H9 (cell line): ENCODE results near the gene NBEA. TPM values are rescaled to one million over a fixed set of nuclear protein-coding genes. Genes with fewer than 3 reads are reported as not detected.

ENCODE experiments used
- DNase-seq: peaks from one replicate; pipeline ENCODE4 v3.0.0-alpha.2; 2017
- H2AFZ ChIP-seq: one replicate; pipeline ENCODE4 v1.6.1; 2013; ENCODE audit warnings: mild to moderate bottlenecking, low read length, control low read depth, moderate library complexity
- H2AK5ac ChIP-seq: 2 replicates; pipeline ENCODE4 v1.6.1; 2013; ENCODE audit warnings: low read length, control low read depth, mixed read lengths; ENCODE audit not compliant: insufficient read length
- H2BK120ac ChIP-seq: one replicate; pipeline ENCODE4 v1.6.1; 2013; ENCODE audit warnings: low read depth, mild to moderate bottlenecking, low read length, control low read depth, inconsistent platforms; ENCODE audit not compliant: poor library complexity, severe bottlenecking
- H2BK12ac ChIP-seq: 2 replicates; pipeline ENCODE4 v1.6.1; 2013; ENCODE audit warnings: low read length, control low read depth, mixed read lengths, low read depth; ENCODE audit not compliant: insufficient read length
- H2BK15ac ChIP-seq: 2 replicates; pipeline ENCODE4 v1.6.1; 2013; ENCODE audit warnings: low read depth, low read length, control low read depth
- H2BK20ac ChIP-seq: one replicate; pipeline ENCODE4 v1.6.1; 2013; ENCODE audit warnings: low read depth, mild to moderate bottlenecking, low read length, control low read depth, inconsistent platforms; ENCODE audit not compliant: poor library complexity, severe bottlenecking
- H2BK5ac ChIP-seq: 2 replicates; pipeline ENCODE4 v1.6.1; 2013; ENCODE audit warnings: low read length, control low read depth, mixed read lengths; ENCODE audit not compliant: insufficient read length
- H3K14ac ChIP-seq: 2 replicates; pipeline ENCODE4 v1.6.1; 2013; ENCODE audit warnings: low read length, control low read depth; ENCODE audit not compliant: insufficient read depth
- H3K18ac ChIP-seq: 2 replicates; pipeline ENCODE4 v1.6.1; 2013; ENCODE audit warnings: low read depth, mild to moderate bottlenecking, mixed read lengths, low read length, control low read depth; ENCODE audit not compliant: insufficient read length
- H3K23ac ChIP-seq: 2 replicates; pipeline ENCODE4 v1.6.1; 2013; ENCODE audit warnings: low read length, control low read depth, mixed read lengths, low read depth; ENCODE audit not compliant: insufficient read length
- H3K23me2 ChIP-seq: 2 replicates; pipeline ENCODE4 v1.6.1; 2013; ENCODE audit warnings: low read depth, mild to moderate bottlenecking, mixed read lengths, low read length, control low read depth; ENCODE audit not compliant: insufficient read length, poor library complexity, severe bottlenecking
- H3K27ac ChIP-seq: 2 replicates; pipeline ENCODE4 v1.5.1; 2013; ENCODE audit warnings: low read length, control low read depth, mixed read lengths, low read depth; ENCODE audit not compliant: insufficient read length
- H3K27me3 ChIP-seq: 2 replicates; pipeline ENCODE4 v1.6.1; 2013; ENCODE audit warnings: low read length, control low read depth, inconsistent platforms; ENCODE audit not compliant: insufficient read depth
- H3K4ac ChIP-seq: 2 replicates; pipeline ENCODE4 v1.6.1; 2013; ENCODE audit warnings: low read depth, mild to moderate bottlenecking, control low read depth, inconsistent platforms, low read length, moderate library complexity
- H3K4me1 ChIP-seq: 2 replicates; pipeline ENCODE4 v1.6.1; 2013; ENCODE audit warnings: low read length, control low read depth, inconsistent platforms; ENCODE audit not compliant: insufficient read depth
- H3K4me2 ChIP-seq: 2 replicates; pipeline ENCODE4 v1.6.1; 2013; ENCODE audit warnings: low read length, control low read depth, mixed read lengths; ENCODE audit not compliant: insufficient read length, insufficient read depth
- H3K56ac ChIP-seq: 2 replicates; pipeline ENCODE4 v1.6.1; 2013; ENCODE audit warnings: low read depth, mild to moderate bottlenecking, mixed read lengths, low read length, control low read depth; ENCODE audit not compliant: insufficient read length
- H3K79me1 ChIP-seq: 2 replicates; pipeline ENCODE4 v1.6.1; 2013; ENCODE audit warnings: low read depth, mild to moderate bottlenecking, moderate library complexity, low read length, control low read depth, inconsistent platforms; ENCODE audit not compliant: insufficient read depth, poor library complexity, severe bottlenecking
- H3K79me2 ChIP-seq: 2 replicates; pipeline ENCODE4 v1.6.1; 2013; ENCODE audit warnings: low read length, control low read depth, inconsistent platforms; ENCODE audit not compliant: insufficient read depth
- H3K9ac ChIP-seq: 2 replicates; pipeline ENCODE4 v1.6.1; 2013; ENCODE audit warnings: low read length, control low read depth, mixed read lengths; ENCODE audit not compliant: insufficient read length; ENCODE audit errors: extremely low read depth
- H3K9me3 ChIP-seq: one replicate; pipeline ENCODE4 v1.6.1; 2013; ENCODE audit warnings: low read depth, low read length, inconsistent platforms; ENCODE audit not compliant: control insufficient read depth
- H3T11ph ChIP-seq: one replicate; pipeline ENCODE4 v1.6.1; 2013; ENCODE audit warnings: mild to moderate bottlenecking, low read length, control low read depth, inconsistent platforms
- H4K20me1 ChIP-seq: one replicate; pipeline ENCODE4 v1.6.1; 2013; ENCODE audit not compliant: control insufficient read depth, insufficient read length, insufficient read depth
- H4K5ac ChIP-seq: 2 replicates; pipeline ENCODE4 v1.6.1; 2013; ENCODE audit warnings: low read depth, mild to moderate bottlenecking, mixed read lengths, low read length, control low read depth; ENCODE audit not compliant: insufficient read length
- H4K8ac ChIP-seq: replicated peaks from 2 replicates; pipeline ENCODE4 v1.6.1; 2013; ENCODE audit warnings: low read length, control low read depth, mixed read lengths, low read depth; ENCODE audit not compliant: insufficient read length
- H4K91ac ChIP-seq: 2 replicates; pipeline ENCODE4 v1.6.1; 2013; ENCODE audit warnings: low read depth, mild to moderate bottlenecking, moderate library complexity, mixed read lengths, low read length, control low read depth; ENCODE audit not compliant: insufficient read length
- H3K27ac Mint-ChIP-seq, 3 experiments: 2 replicates in 2 of 3; 3 replicates in 1 of 3; pipeline ENCODE4 v1.8.0; 2020 to 2021; ENCODE audit warnings: mixed read lengths in 3 of 3, mild to moderate bottlenecking in 1 of 3, moderate library complexity in 1 of 3
- H3K27me3 Mint-ChIP-seq: 2 replicates; pipeline ENCODE4 v1.8.0; 2021; ENCODE audit warnings: low read depth, mild to moderate bottlenecking, moderate library complexity, mixed read lengths
- H3K36me3 Mint-ChIP-seq, 3 experiments: 2 replicates in 2 of 3; 3 replicates in 1 of 3; pipeline ENCODE4 v1.8.0; 2020 to 2021; ENCODE audit warnings: low read depth in 3 of 3, mixed read lengths in 3 of 3; ENCODE audit not compliant: insufficient read depth in 1 of 3
- H3K4me1 Mint-ChIP-seq, 2 experiments: 2 replicates each; pipeline ENCODE4 v1.8.0; 2020; ENCODE audit warnings: mixed read lengths in 2 of 2
- H3K4me3 Mint-ChIP-seq, 2 experiments: 2 replicates in 1 of 2; 3 replicates in 1 of 2; pipeline ENCODE4 v1.8.0; 2020 to 2021; ENCODE audit warnings: mild to moderate bottlenecking in 2 of 2, mixed read lengths in 2 of 2, moderate library complexity in 1 of 2
- H3K9me3 Mint-ChIP-seq, 2 experiments: 2 replicates in 1 of 2; 3 replicates in 1 of 2; pipeline ENCODE4 v1.8.0; 2020; ENCODE audit warnings: mild to moderate bottlenecking in 2 of 2, mixed read lengths in 2 of 2, moderate library complexity in 1 of 2
- WGBS: extraction: QIAGEN DNeasy Blood & Tissue Kit; methylation state at CpG from one replicate; pipeline ENCODE4 v1.1.7; 2013; ENCODE audit warnings: missing lambda C conversion rate, low lambda C conversion rate, mixed read lengths; ENCODE audit not compliant: insufficient read length; ENCODE audit errors: extremely low coverage; 5-methylcytosine and 5-hydroxymethylcytosine counted together
- total RNA-seq: library from RNA; stranded (reverse); gene quantifications from 2 replicates; pipeline ENCODE4 v1.2.1, GENCODE V29; 2021
- TF ChIP-seq, protein P1 (sequence below): fragments of 200-600 bp; sonication (generic); conservative IDR thresholded peaks from 3 replicates; pipeline ENCODE4 v1.8.0; 2021; ENCODE audit warnings: antibody characterized with exemption, mild to moderate bottlenecking

Gene NBEA
- total RNA-seq, 1 experiment from 2014 or later, result 17.3 TPM

DNA sequence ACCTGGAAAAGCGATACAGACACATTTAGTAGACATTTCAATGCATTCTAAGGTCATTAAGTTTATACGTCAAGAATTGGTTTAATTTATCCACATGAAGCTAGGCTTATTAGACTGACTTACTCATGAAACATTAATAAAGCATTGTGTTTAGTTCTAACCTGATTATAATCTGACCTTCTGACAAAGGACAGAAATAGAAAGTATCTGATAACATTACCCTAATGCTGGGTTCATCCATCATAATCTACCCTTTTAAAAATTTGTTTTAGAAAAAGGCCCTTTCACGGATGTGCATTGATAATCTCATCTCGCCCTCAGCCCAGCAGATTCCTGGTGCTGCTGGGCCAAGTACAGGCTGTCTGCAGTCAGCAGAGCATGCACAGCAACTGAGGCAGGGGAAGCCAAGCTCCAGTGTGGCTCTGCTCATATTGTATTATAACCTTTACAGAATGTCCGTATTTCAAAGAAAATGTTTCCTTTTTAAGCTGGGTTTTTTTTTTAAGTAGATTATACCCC is 676.6 kb downstream of the NBEA start:
- no peaks in the 10 kb centered on the region for H3K9me3 ChIP-seq
- H4K8ac ChIP-seq, result no peak overlapping the region
- Mint-ChIP-seq H3K27ac (no peak overlapping the region), H3K4me3 (no peak overlapping the region), H3K4me1 (peaks cover 2 to 8% of the 10 kb centered on the region in 2 experiments; a peak in 3 of 4 replicates), H3K27me3 (no peaks in the 10 kb centered on the region), H3K9me3 (no peaks in the 10 kb centered on the region), H3K36me3 (no peaks in the 10 kb centered on the region)
- no peak overlapping the region for H3K18ac ChIP-seq
- no peak overlapping the region for H2BK5ac ChIP-seq
- no peak overlapping the region for H3K56ac ChIP-seq
- no peak overlapping the region for H4K91ac ChIP-seq
- no peaks in the 10 kb centered on the region for H3K23me2 ChIP-seq
- H3K9ac ChIP-seq, result no peak overlapping the region
- DNase-seq, result no peak
- no peak overlapping the region for H2BK12ac ChIP-seq
- no peak overlapping the region for H3K4me2 ChIP-seq
- no peak overlapping the region for H2BK120ac ChIP-seq
- no peak overlapping the region for H3K23ac ChIP-seq
- H4K5ac ChIP-seq, result no peak overlapping the region
- no peaks in the 10 kb centered on the region for H3K4me1 ChIP-seq
- H2AFZ ChIP-seq, result no peak overlapping the region
- H3K27me3 ChIP-seq, result no peaks in the 10 kb centered on the region
- H2BK15ac ChIP-seq, result no peak overlapping the region
- H4K20me1 ChIP-seq, result no peaks in the 10 kb centered on the region
- H2BK20ac ChIP-seq, result no peak overlapping the region
- no peak overlapping the region for H2AK5ac ChIP-seq
- H3K79me2 ChIP-seq, result no peaks in the 10 kb centered on the region
- no peak overlapping the region for H3K27ac ChIP-seq
- TF ChIP-seq, protein P1, sequence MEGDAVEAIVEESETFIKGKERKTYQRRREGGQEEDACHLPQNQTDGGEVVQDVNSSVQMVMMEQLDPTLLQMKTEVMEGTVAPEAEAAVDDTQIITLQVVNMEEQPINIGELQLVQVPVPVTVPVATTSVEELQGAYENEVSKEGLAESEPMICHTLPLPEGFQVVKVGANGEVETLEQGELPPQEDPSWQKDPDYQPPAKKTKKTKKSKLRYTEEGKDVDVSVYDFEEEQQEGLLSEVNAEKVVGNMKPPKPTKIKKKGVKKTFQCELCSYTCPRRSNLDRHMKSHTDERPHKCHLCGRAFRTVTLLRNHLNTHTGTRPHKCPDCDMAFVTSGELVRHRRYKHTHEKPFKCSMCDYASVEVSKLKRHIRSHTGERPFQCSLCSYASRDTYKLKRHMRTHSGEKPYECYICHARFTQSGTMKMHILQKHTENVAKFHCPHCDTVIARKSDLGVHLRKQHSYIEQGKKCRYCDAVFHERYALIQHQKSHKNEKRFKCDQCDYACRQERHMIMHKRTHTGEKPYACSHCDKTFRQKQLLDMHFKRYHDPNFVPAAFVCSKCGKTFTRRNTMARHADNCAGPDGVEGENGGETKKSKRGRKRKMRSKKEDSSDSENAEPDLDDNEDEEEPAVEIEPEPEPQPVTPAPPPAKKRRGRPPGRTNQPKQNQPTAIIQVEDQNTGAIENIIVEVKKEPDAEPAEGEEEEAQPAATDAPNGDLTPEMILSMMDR, result no peak
- H3K79me1 ChIP-seq, result no peaks in the 10 kb centered on the region
- no CpG with 5 or more reads among the region's 5 CpGs for WGBS
- H3K4ac ChIP-seq, result no peak overlapping the region
- H3T11ph ChIP-seq, result no peak overlapping the region
- no peak overlapping the region for H3K14ac ChIP-seq
